HG03108 (cell line): ENCODE measurements around the gene SVIL.
"Not testable (repeated sequence)": the region's sequence is repeated elsewhere in the genome, so short reads cannot be mapped to it uniquely, and the experiment has no call there.

Experiments
- ATAC-seq: cut with Tn5 transposase; IDR thresholded peaks from one replicate; pipeline ENCODE4 v1.9.1; 2021; ENCODE audit warnings: moderate library complexity; ENCODE audit not compliant: unreplicated experiment

Gene SVIL

GRCh38 chr10:29545122-29545521 is 89.6 kb downstream of the SVIL start:
- ATAC-seq = no peak

GRCh38 chr10:29543715-29544114 is 91.1 kb downstream of the SVIL start:
- no peak for ATAC-seq

- no peak for ATAC-seq
Measured at GRCh38 chr10:29542723-29543122, 92.0 kb downstream of the SVIL start.

GRCh38 chr10:29541422-29542210 is 93.2 kb downstream of the SVIL start:
- no peak for ATAC-seq

- no peak for ATAC-seq
Measured at GRCh38 chr10:29540016-29540415, 94.8 kb downstream of the SVIL start.

GRCh38 chr10:29539412-29539811 is 95.4 kb downstream of the SVIL start:
- no peak for ATAC-seq

GRCh38 chr10:29537799-29538198 is 97.0 kb downstream of the SVIL start:
- ATAC-seq = no peak

GRCh38 chr10:29536691-29537090 is 98.1 kb downstream of the SVIL start:
- not testable (repeated sequence) for ATAC-seq

GRCh38 chr10:29535778-29536453 is 98.9 kb downstream of the SVIL start:
- no peak for ATAC-seq

GRCh38 chr10:29535012-29535777 is 99.6 kb downstream of the SVIL start:
- ATAC-seq = no peak

- ATAC-seq = no peak
Measured at GRCh38 chr10:29534590-29534989, 100.2 kb downstream of the SVIL start.

- ATAC-seq = no peak
Measured at GRCh38 chr10:29533696-29534285, 101.0 kb downstream of the SVIL start.

- ATAC-seq = no peak
Measured at GRCh38 chr10:29533046-29533445, 101.7 kb downstream of the SVIL start.

- ATAC-seq = no peak
Measured at GRCh38 chr10:29532256-29532878, 102.4 kb downstream of the SVIL start.

GRCh38 chr10:29530112-29530976 is 104.4 kb downstream of the SVIL start:
- ATAC-seq = no peak

- ATAC-seq = no peak
Measured at GRCh38 chr10:29529146-29529545, 105.6 kb downstream of the SVIL start.

GRCh38 chr10:29525762-29526161 is 109.0 kb downstream of the SVIL start:
- ATAC-seq = no peak

- ATAC-seq = no peak
Measured at GRCh38 chr10:29524720-29525119, 110.1 kb downstream of the SVIL start.

- ATAC-seq = no peak
Measured at GRCh38 chr10:29524294-29524693, 110.5 kb downstream of the SVIL start.

GRCh38 chr10:29522918-29523317 is 111.9 kb downstream of the SVIL start:
- no peak for ATAC-seq
